ENCODE measurements around the gene ARID4B.

GRCh38 chr1:235158680-235159079, 169.3 kb downstream of the ARID4B start:
- TF ChIP-seq CTCF (conservative IDR thresholded peaks at IDR 0.05; ENCODE audit: low read depth, low read length) (no peak), EZH2 (IDR thresholded peaks at IDR 0.05; ENCODE audit: low read length, unreplicated experiment) (no peak), EZH2phosphoT487 (IDR thresholded peaks at IDR 0.05; ENCODE audit: borderline replicate concordance, low read length) (no peak)
